NOMO-1 treated with dmso at 0.1 percent for 144 hours (cell line): Measurements from ENCODE around the gene TANGO6.
"Not testable (repeated sequence)": the region's sequence is repeated elsewhere in the genome, so short reads cannot be mapped to it uniquely, and the experiment has no call there.

Source experiments
- DNase-seq: peaks from one replicate; lab custom pipeline; 2025; ENCODE audit not compliant: unreplicated experiment; lab: John Stamatoyannopoulos, UW

Gene TANGO6

GRCh38 chr16:68960910-68961309 is 117.6 kb downstream of the TANGO6 start:
- no peak for DNase-seq

- DNase-seq: peak; percentile 67
These were observed 118.6 kb downstream of the TANGO6 start for GRCh38 chr16:68961778-68962402.

- no peak for DNase-seq
These were observed 126.0 kb downstream of the TANGO6 start for GRCh38 chr16:68969338-68969737.

- DNase-seq: no peak
These were observed 128.7 kb downstream of the TANGO6 start for GRCh38 chr16:68972013-68972412.

- no peak for DNase-seq
These were observed 129.4 kb downstream of the TANGO6 start for GRCh38 chr16:68972720-68973119.

- DNase-seq: no peak
These were observed 130.3 kb downstream of the TANGO6 start for GRCh38 chr16:68973611-68974120.

GRCh38 chr16:68978303-68978954 is 135.1 kb downstream of the TANGO6 start:
- no peak for DNase-seq

- no peak for DNase-seq
These were observed 137.5 kb downstream of the TANGO6 start for GRCh38 chr16:68980695-68981315.

- no peak for DNase-seq
These were observed 138.6 kb downstream of the TANGO6 start for GRCh38 chr16:68981971-68982370.

GRCh38 chr16:68984467-68984866 is 141.1 kb downstream of the TANGO6 start:
- no peak for DNase-seq

GRCh38 chr16:68985268-68985667 is 141.9 kb downstream of the TANGO6 start:
- DNase-seq: no peak

GRCh38 chr16:68985855-68986254 is 142.5 kb downstream of the TANGO6 start:
- no peak for DNase-seq

GRCh38 chr16:68987734-68988457 is 144.6 kb downstream of the TANGO6 start:
- no peak for DNase-seq

GRCh38 chr16:68990172-68990845 is 147.0 kb downstream of the TANGO6 start:
- DNase-seq: not testable (repeated sequence)

- DNase-seq: no peak
These were observed 147.7 kb downstream of the TANGO6 start for GRCh38 chr16:68991075-68991474.

GRCh38 chr16:68992521-68992920 is 149.2 kb downstream of the TANGO6 start:
- DNase-seq: no peak

- no peak for DNase-seq
These were observed 150.1 kb downstream of the TANGO6 start for GRCh38 chr16:68993456-68993855.

GRCh38 chr16:68993885-68994284 is 150.6 kb downstream of the TANGO6 start:
- no peak for DNase-seq

GRCh38 chr16:68994324-68994723 is 151.0 kb downstream of the TANGO6 start:
- DNase-seq: no peak

GRCh38 chr16:68995011-68995504 is 151.7 kb downstream of the TANGO6 start:
- no peak for DNase-seq

- DNase-seq: no peak
These were observed 154.2 kb downstream of the TANGO6 start for GRCh38 chr16:68997564-68997963.
